Measurements from ENCODE around the gene PCSK6.

DNA sequence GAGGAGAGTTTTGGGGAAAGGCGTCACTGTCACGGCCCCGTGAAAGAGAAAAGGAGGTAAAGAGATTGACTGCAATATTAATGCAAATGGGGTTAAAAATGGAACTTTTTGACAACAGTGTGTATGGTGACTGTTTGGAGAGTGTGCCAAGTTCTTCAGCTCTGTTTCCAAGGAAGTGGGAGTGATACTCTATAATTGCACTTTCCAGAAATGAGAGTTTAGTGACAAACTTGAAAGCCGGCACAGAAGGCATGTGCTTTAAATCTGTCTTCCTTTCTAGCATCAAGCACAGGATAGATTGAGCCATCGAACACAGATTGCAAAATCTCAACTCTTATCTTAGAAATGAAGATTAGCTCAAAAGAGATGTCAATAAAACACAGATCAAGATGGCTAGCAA lies 142.6 kb downstream of the PCSK6 start:
- TF ChIP-seq, protein P1, sequence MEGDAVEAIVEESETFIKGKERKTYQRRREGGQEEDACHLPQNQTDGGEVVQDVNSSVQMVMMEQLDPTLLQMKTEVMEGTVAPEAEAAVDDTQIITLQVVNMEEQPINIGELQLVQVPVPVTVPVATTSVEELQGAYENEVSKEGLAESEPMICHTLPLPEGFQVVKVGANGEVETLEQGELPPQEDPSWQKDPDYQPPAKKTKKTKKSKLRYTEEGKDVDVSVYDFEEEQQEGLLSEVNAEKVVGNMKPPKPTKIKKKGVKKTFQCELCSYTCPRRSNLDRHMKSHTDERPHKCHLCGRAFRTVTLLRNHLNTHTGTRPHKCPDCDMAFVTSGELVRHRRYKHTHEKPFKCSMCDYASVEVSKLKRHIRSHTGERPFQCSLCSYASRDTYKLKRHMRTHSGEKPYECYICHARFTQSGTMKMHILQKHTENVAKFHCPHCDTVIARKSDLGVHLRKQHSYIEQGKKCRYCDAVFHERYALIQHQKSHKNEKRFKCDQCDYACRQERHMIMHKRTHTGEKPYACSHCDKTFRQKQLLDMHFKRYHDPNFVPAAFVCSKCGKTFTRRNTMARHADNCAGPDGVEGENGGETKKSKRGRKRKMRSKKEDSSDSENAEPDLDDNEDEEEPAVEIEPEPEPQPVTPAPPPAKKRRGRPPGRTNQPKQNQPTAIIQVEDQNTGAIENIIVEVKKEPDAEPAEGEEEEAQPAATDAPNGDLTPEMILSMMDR (IDR thresholded peaks at IDR 0.05; ENCODE audit: insufficient read depth, low read length, poor library complexity, severe bottlenecking): no peak
- TF ChIP-seq EZH2phosphoT487 (conservative IDR thresholded peaks at IDR 0.05; ENCODE audit: low read length): no peak
